ENCODE data around the gene BRINP2. TPM values are rescaled to one million over a fixed set of nuclear protein-coding genes. Genes with fewer than 3 reads are reported as not detected.
"Not testable (repeated sequence)": the region's sequence is repeated elsewhere in the genome, so short reads cannot be mapped to it uniquely, and the experiment has no call there.

Gene BRINP2
- total RNA-seq, 4 donors from 2014 or later, result 0.26 to 0.42 TPM; not detected in 2

DNA sequence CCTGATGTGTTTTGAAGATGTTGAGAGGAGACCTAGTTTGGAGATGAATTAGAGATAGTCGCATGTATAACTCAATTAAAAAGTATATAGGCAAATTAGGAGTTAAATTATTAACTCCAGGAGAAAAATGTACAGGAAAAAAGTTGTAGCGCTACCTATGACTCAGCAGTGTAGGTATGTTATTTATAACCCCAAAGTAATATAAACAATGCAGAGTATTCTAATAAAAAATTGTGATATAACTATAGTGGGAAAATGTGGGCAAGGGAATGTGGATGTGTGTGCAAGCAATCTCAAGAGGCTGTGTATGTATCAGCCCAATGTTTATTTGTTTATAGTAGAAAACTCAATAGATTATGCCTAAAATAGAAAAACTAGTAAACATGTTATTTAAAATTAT lies 144.5 kb downstream of the BRINP2 start:
- intact Hi-C loops (cut with DNase I; ENCODE audit: low total_unique reads), result no loop called here
- no peak for DNase-seq (ENCODE audit: low spot score in 2 of 2)
- no peak for TF ChIP-seq POLR2A (IDR thresholded peaks at IDR 0.05)
- TF ChIP-seq, protein P1, sequence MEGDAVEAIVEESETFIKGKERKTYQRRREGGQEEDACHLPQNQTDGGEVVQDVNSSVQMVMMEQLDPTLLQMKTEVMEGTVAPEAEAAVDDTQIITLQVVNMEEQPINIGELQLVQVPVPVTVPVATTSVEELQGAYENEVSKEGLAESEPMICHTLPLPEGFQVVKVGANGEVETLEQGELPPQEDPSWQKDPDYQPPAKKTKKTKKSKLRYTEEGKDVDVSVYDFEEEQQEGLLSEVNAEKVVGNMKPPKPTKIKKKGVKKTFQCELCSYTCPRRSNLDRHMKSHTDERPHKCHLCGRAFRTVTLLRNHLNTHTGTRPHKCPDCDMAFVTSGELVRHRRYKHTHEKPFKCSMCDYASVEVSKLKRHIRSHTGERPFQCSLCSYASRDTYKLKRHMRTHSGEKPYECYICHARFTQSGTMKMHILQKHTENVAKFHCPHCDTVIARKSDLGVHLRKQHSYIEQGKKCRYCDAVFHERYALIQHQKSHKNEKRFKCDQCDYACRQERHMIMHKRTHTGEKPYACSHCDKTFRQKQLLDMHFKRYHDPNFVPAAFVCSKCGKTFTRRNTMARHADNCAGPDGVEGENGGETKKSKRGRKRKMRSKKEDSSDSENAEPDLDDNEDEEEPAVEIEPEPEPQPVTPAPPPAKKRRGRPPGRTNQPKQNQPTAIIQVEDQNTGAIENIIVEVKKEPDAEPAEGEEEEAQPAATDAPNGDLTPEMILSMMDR (IDR thresholded peaks at IDR 0.05), result no peak

DNA sequence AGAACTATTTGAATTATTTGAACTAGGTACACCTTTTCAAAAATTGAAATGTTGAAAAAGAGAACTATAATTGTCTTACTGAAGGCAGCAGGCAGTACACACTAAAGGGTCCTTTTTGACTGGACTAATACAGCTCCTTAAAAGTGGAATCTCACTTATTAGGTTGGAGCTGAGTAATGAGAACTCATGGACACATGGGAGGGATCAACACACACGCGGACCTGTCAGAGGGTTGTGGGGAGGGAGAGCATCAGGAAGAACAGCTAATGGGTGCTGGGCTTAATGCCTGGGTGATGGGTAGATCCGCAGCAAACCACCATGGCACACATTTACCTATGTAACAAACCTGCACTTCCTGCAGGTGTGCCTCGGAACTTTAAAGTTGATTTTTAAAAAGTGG lies 145.0 kb downstream of the BRINP2 start:
- intact Hi-C loops (cut with DNase I; ENCODE audit: low total_unique reads), result no loop called here

More for the DNA sequence above, 144.5 kb downstream of the BRINP2 start:
- H3K4me3 ChIP-seq (ENCODE audit: low read depth, poor library complexity, severe bottlenecking), result no peak overlapping the region
- 18 to 21% methylated on average over 2 of the region's 2 CpGs for WGBS, 2 donors

DNA sequence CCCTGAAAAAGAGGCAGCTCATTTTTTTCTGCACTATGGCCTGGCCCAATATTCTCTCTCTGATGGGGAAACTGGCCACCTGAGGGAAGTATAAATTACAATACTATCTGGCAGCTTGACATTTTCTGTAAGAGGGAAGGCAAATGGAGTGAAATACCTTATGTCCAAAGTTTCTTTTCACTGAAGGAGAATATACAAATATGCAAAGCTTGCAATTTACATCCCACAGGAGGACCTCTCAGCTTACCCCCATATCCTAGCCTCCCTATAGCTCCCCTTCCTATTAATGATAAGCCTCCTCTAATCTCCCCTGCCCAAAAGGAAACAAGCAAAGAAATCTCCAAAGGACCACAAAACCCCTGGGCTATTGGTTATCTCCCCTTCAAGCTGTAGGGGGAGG lies 150.7 kb downstream of the BRINP2 start:
- DNase-seq (ENCODE audit: low spot score in 2 of 2), result not testable (repeated sequence)

More for the DNA sequence above, 145.0 kb downstream of the BRINP2 start:
- DNase-seq (ENCODE audit: low spot score in 2 of 2), result no peak
- 78 to 85% methylated on average over 4 of the region's 4 CpGs for WGBS, 2 donors
- no peak overlapping the region for H3K4me3 ChIP-seq (ENCODE audit: low read depth, poor library complexity, severe bottlenecking)
- TF ChIP-seq, protein P1 (IDR thresholded peaks at IDR 0.05), result no peak
- TF ChIP-seq POLR2A (IDR thresholded peaks at IDR 0.05), result no peak

DNA sequence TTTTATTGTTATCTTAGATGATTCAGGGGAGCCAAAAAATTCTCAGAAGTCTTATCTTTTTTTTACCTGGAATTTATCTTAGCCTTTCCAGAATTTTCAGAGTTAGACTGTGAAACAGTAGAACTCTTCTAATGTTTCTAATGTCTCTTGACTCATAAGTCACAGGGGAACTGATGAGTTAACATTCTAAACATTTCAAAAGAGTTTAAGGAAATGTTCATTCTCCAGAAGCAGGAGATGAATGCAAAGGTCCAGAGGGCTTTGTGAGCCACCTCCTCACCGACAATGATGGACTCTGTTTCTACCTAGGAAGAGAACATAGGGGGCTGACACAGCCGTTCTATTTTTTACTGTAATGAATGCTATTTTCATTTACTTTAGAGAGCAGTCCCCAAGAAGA lies 157.5 kb downstream of the BRINP2 start:
- intact Hi-C loops (cut with DNase I; ENCODE audit: low total_unique reads), result no loop called here
- H3K4me3 ChIP-seq (ENCODE audit: low read depth, poor library complexity, severe bottlenecking), result no peak overlapping the region
- 67 to 68% methylated on average over 2 of the region's 2 CpGs for WGBS, 2 donors
- DNase-seq (ENCODE audit: low spot score in 2 of 2), result no peak
- no peak for TF ChIP-seq POLR2A (IDR thresholded peaks at IDR 0.05)
- TF ChIP-seq, protein P1 (IDR thresholded peaks at IDR 0.05), result no peak

More for the DNA sequence above, 150.7 kb downstream of the BRINP2 start:
- H3K4me3 ChIP-seq (ENCODE audit: low read depth, poor library complexity, severe bottlenecking); intact Hi-C loops (cut with DNase I; ENCODE audit: low total_unique reads): not testable (repeated sequence)

DNA sequence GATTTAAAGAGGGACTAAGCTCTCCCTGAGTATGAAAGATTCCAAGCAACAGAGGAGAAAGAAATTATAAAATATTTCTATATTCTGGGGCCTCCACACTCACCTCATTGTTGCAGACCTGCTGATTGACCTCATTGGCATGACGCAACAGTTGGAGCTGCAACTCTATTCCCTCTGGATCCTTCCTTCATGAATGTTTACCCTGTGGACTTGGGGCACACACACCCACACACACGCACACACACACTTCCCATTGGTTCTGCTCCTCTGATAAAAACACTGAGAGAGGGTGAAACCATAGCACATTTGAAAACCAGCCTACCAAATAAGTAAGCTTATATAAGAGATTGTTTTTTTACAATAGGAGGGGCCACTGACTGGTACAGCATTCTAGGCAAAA lies 159.1 kb downstream of the BRINP2 start:
- no peak overlapping the region for H3K4me3 ChIP-seq (ENCODE audit: low read depth, poor library complexity, severe bottlenecking)
- TF ChIP-seq, protein P1 (IDR thresholded peaks at IDR 0.05), result no peak
- no peak for TF ChIP-seq POLR2A (IDR thresholded peaks at IDR 0.05)
- WGBS, 2 donors, result 86 to 90% methylated on average over 2 of the region's 2 CpGs
- DNase-seq (ENCODE audit: low spot score in 2 of 2), result no peak
- intact Hi-C loops (cut with DNase I; ENCODE audit: low total_unique reads), result no loop called here

Other genes starting within 250 kb of the BRINP2 start
- gene ASTN1, start 6.2 kb upstream of the BRINP2 start, total RNA-seq, result under 1 TPM in 2 of 4 donors, not detected in 2; 0.10 to 0.26 TPM